ENCODE data around the gene TMEM235. TPM values are rescaled to one million over a fixed set of nuclear protein-coding genes. Genes with fewer than 3 reads are reported as not detected.

Gene TMEM235
- total RNA-seq, 1 experiment from 2014 or later = not detected

- peak; percentile 73 for DNase-seq (ENCODE audit: low read depth)
These were observed 22.7 kb downstream of the TMEM235 start for GRCh38 chr17:78253946-78254672.

GRCh38 chr17:78255029-78255656, 23.7 kb downstream of the TMEM235 start:
- DNase-seq (ENCODE audit: low read depth) = no peak

- DNase-seq (ENCODE audit: low read depth) = no peak
These were observed 24.7 kb downstream of the TMEM235 start for GRCh38 chr17:78255953-78256706.

GRCh38 chr17:78256707-78257591, 25.5 kb downstream of the TMEM235 start:
- no peak for DNase-seq (ENCODE audit: low read depth)

GRCh38 chr17:78257810-78258322, 26.4 kb downstream of the TMEM235 start:
- DNase-seq (ENCODE audit: low read depth) = no peak

GRCh38 chr17:78258323-78259191, 27.1 kb downstream of the TMEM235 start:
- DNase-seq (ENCODE audit: low read depth) = no peak

GRCh38 chr17:78259192-78259554, 27.7 kb downstream of the TMEM235 start:
- no peak for DNase-seq (ENCODE audit: low read depth)

GRCh38 chr17:78263063-78263735, 31.8 kb downstream of the TMEM235 start:
- no peak for DNase-seq (ENCODE audit: low read depth)

GRCh38 chr17:78263736-78264340, 32.4 kb downstream of the TMEM235 start:
- no peak for DNase-seq (ENCODE audit: low read depth)

GRCh38 chr17:78264590-78264989, 33.2 kb downstream of the TMEM235 start:
- no peak for DNase-seq (ENCODE audit: low read depth)

GRCh38 chr17:78265121-78265520, 33.7 kb downstream of the TMEM235 start:
- DNase-seq (ENCODE audit: low read depth) = no peak

- no peak for DNase-seq (ENCODE audit: low read depth)
These were observed 34.8 kb downstream of the TMEM235 start for GRCh38 chr17:78266231-78266631.

GRCh38 chr17:78266771-78267170, 35.3 kb downstream of the TMEM235 start:
- no peak for DNase-seq (ENCODE audit: low read depth)

- no peak for DNase-seq (ENCODE audit: low read depth)
These were observed 36.0 kb downstream of the TMEM235 start for GRCh38 chr17:78267253-78268073.

- no peak for DNase-seq (ENCODE audit: low read depth)
These were observed 36.9 kb downstream of the TMEM235 start for GRCh38 chr17:78268191-78268874.

GRCh38 chr17:78268951-78269905, 37.8 kb downstream of the TMEM235 start:
- DNase-seq (ENCODE audit: low read depth) = no peak
